Astrocyte (in vitro differentiated cells and primary cell): ENCODE measurements around the gene OCA2.

ENCODE experiments used
- EZH2 ChIP-seq: IDR thresholded peaks from 2 replicates; pipeline ENCODE4 v1.6.1; 2012; ENCODE audit warnings: mild to moderate bottlenecking, low read length, inconsistent platforms; ENCODE audit not compliant: insufficient read depth
- TF ChIP-seq, protein P1 (sequence below): IDR thresholded peaks from 2 replicates; pipeline ENCODE4 v1.5.1; 2011; ENCODE audit warnings: low read depth, mild to moderate bottlenecking, inconsistent platforms, low read length, moderate library complexity; ENCODE audit not compliant: insufficient read depth

GRCh38 chr15:27707257-27707656, 391.9 kb downstream of the OCA2 start:
- TF ChIP-seq, protein P1, sequence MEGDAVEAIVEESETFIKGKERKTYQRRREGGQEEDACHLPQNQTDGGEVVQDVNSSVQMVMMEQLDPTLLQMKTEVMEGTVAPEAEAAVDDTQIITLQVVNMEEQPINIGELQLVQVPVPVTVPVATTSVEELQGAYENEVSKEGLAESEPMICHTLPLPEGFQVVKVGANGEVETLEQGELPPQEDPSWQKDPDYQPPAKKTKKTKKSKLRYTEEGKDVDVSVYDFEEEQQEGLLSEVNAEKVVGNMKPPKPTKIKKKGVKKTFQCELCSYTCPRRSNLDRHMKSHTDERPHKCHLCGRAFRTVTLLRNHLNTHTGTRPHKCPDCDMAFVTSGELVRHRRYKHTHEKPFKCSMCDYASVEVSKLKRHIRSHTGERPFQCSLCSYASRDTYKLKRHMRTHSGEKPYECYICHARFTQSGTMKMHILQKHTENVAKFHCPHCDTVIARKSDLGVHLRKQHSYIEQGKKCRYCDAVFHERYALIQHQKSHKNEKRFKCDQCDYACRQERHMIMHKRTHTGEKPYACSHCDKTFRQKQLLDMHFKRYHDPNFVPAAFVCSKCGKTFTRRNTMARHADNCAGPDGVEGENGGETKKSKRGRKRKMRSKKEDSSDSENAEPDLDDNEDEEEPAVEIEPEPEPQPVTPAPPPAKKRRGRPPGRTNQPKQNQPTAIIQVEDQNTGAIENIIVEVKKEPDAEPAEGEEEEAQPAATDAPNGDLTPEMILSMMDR = no peak
- no peak for TF ChIP-seq EZH2
